IPS-20b (cell line): Measurements from ENCODE around the gene THAP5.

Experiments used
- H3K27ac ChIP-seq: one replicate; pipeline ENCODE4 v1.5.1; 2013; ENCODE audit warnings: low read length
- H3K27me3 ChIP-seq: 2 replicates; pipeline ENCODE4 v1.6.1; 2013; ENCODE audit warnings: mild to moderate bottlenecking, low read length, inconsistent platforms; ENCODE audit not compliant: insufficient read depth
- H3K36me3 ChIP-seq: 2 replicates; pipeline ENCODE4 v1.6.1; 2013; ENCODE audit warnings: low read depth, mild to moderate bottlenecking, inconsistent platforms, low read length, moderate library complexity; ENCODE audit not compliant: insufficient read depth
- H3K4me1 ChIP-seq: 2 replicates; pipeline ENCODE4 v1.6.1; 2013; ENCODE audit warnings: mild to moderate bottlenecking, control low read depth, inconsistent platforms, low read length, moderate library complexity; ENCODE audit not compliant: insufficient read depth
- H3K4me3 ChIP-seq: 2 replicates; pipeline ENCODE4 v1.5.1; 2013; ENCODE audit warnings: mild to moderate bottlenecking, low read length, inconsistent platforms
- H3K9ac ChIP-seq: 2 replicates; pipeline ENCODE4 v1.6.1; 2013; ENCODE audit warnings: low read depth, mild to moderate bottlenecking, inconsistent platforms, low read length, moderate library complexity
- H3K9me3 ChIP-seq: 2 replicates; pipeline ENCODE4 v1.6.1; 2013; ENCODE audit warnings: mild to moderate bottlenecking, low read depth, low read length, inconsistent platforms; ENCODE audit not compliant: insufficient read depth

THAP5 gene, protein sequence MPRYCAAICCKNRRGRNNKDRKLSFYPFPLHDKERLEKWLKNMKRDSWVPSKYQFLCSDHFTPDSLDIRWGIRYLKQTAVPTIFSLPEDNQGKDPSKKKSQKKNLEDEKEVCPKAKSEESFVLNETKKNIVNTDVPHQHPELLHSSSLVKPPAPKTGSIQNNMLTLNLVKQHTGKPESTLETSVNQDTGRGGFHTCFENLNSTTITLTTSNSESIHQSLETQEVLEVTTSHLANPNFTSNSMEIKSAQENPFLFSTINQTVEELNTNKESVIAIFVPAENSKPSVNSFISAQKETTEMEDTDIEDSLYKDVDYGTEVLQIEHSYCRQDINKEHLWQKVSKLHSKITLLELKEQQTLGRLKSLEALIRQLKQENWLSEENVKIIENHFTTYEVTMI

GRCh38 chr7:108569381-108570145 is at the start of gene THAP5, which contains the start of gene DNAJB9:
THAP5 (minus strand) TSS chr7:108569706; CDS start chr7:108569569, 137 bp downstream.
DNAJB9 (plus strand) TSS chr7:108569874; CDS start chr7:108571727, 1,853 bp downstream.
- H3K4me1 ChIP-seq = peaks cover 15% of the 10 kb centered on the region
- peaks cover 37% of the 10 kb centered on the region for H3K36me3 ChIP-seq
- peak within 1 kb of the TSS; percentile 94 for H3K4me3 ChIP-seq
- peak within 1 kb of the TSS; percentile 78 for H3K27ac ChIP-seq
- H3K9ac ChIP-seq = peak within 1 kb of the TSS; percentile 97
- H3K9me3 ChIP-seq = no peaks in the 10 kb centered on the region
- no peaks in the 10 kb centered on the region for H3K27me3 ChIP-seq

DNA sequence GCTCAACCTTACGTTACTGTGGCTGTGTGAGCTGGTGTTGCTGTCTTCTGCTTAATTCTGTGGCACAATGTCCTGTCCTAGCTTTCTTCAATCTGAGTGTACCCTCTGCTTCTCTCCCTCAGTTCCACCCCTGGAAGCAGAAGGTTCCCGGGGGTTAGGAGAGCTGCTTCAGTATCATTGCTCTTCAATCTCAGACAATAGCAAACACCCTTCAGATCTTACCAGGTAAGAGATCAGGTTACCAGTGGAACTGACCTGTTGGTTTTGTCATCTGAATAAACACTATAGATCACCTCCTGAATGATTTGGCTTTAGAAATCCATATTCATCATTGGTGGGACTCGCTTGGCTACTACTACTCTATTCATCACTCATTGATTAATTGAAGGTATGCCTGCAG is 48.5 kb upstream of the THAP5 start:
- H3K4me1 ChIP-seq = peaks cover 15% of the 10 kb centered on the region; the same call in 1 of the 2 replicates
- H3K36me3 ChIP-seq = no peaks in the 10 kb centered on the region
- H3K27me3 ChIP-seq = no peaks in the 10 kb centered on the region
- no peak overlapping the region for H3K9ac ChIP-seq
- no peaks in the 10 kb centered on the region for H3K9me3 ChIP-seq
- no peak overlapping the region for H3K4me3 ChIP-seq
- H3K27ac ChIP-seq = no peak overlapping the region

DNA sequence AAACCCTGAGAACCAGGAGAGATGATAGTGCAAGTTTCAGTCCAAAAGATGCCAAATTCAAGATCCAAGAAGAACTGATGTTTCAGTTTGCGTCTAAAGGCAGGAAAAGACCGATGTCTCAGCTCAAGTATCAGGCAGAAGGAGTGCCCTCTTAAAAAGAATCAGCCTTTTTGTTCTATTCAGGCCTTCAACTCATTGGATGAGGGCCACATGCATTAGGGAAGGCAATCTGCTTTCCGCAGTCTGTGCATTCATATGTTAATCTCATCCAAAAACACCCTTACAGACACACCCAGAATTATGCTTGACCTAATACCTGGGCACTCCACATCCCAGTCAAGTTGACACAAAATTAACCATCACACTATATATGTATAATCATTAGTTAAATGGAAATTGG is 45.4 kb upstream of the THAP5 start:
- H3K9me3 ChIP-seq = no peaks in the 10 kb centered on the region
- no peak overlapping the region for H3K4me3 ChIP-seq
- H3K36me3 ChIP-seq = no peaks in the 10 kb centered on the region
- H3K27me3 ChIP-seq = no peaks in the 10 kb centered on the region
- peaks cover 15% of the 10 kb centered on the region; the same call in 1 of the 2 replicates for H3K4me1 ChIP-seq
- H3K27ac ChIP-seq = no peak overlapping the region
- no peak overlapping the region for H3K9ac ChIP-seq

DNA sequence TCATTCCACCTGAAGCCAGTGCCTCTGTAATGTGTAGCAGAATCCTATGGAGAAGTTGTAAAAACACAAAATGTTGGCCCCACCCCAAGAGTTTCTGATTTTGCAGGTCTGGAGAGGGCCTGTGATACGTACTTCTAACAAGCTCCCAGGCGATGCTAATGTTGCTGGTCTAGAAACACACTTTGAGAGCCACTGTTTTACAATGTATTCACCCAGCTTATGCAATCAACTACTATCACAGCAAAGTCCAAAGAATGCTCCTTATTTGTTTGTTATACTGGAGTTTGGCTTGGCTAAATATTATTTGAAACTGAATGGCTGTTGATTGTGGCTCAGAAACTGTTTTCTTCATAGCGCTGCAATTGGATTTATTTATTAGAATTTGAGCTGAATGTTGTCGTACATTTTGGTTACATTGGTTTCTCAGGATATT is 44.5 kb upstream of the THAP5 start:
- Histone ChIP-seq H3K27me3 (no peaks in the 10 kb centered on the region), H3K27ac (no peak overlapping the region), H3K9me3 (no peaks in the 10 kb centered on the region), H3K4me1 (peaks cover 14% of the 10 kb centered on the region; the same call in 1 of the 2 replicates), H3K36me3 (no peaks in the 10 kb centered on the region), H3K4me3 (no peak overlapping the region), H3K9ac (no peak overlapping the region)

GRCh38 chr7:108613147-108613948 is 43.8 kb upstream of the THAP5 start:
- H3K27me3 ChIP-seq = no peaks in the 10 kb centered on the region
- H3K9ac ChIP-seq = no peak overlapping the region
- no peak overlapping the region for H3K27ac ChIP-seq
- H3K36me3 ChIP-seq = no peaks in the 10 kb centered on the region
- H3K9me3 ChIP-seq = no peaks in the 10 kb centered on the region
- H3K4me3 ChIP-seq = no peak overlapping the region
- peaks cover 8% of the 10 kb centered on the region; the same call in 1 of the 2 replicates for H3K4me1 ChIP-seq

DNA sequence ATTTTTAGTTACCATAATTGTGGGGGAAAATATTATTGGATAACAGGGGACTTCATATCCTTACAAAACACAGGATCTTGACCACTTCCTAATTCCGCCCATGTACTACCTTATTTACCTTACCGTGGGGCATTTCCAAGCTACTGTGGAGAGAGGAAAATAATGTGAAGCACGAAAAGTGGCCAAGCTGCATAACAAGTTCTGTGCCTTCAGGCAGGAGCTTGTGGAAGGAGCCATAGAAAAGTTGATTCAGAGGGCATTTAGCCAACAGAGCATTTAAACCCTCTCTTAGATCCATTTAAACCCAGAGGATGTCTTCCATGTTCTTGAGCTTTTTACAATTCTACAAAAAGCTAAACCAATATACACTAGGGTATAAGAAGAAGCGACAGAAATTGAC is 41.8 kb upstream of the THAP5 start:
- Histone ChIP-seq H3K9ac (no peak overlapping the region), H3K27ac (no peak overlapping the region), H3K4me1 (peaks cover 8% of the 10 kb centered on the region; the same call in 1 of the 2 replicates), H3K27me3 (no peaks in the 10 kb centered on the region), H3K4me3 (no peak overlapping the region), H3K9me3 (no peaks in the 10 kb centered on the region), H3K36me3 (no peaks in the 10 kb centered on the region)

DNA sequence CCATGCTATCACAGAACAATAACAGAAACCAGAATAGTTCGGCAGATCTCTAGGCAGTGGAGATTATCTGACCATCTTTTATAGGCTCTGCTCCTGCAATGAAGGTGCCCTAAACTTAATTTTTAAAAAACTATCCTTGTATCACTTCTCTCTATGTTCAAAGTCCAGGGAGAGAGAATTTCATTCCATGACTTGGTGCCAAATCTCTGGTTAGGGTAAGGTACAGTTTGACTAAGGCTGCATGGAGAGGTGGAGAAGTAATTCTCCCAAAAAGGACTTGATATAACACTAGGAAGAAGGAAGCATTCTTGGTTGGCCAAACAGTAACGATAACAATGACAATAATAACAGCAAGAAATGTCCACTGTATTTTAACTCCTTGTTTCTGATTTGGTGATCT is 40.1 kb upstream of the THAP5 start:
- no peak overlapping the region for H3K9ac ChIP-seq
- H3K36me3 ChIP-seq = no peaks in the 10 kb centered on the region
- no peak overlapping the region for H3K27ac ChIP-seq
- H3K4me3 ChIP-seq = no peak overlapping the region
- H3K4me1 ChIP-seq = peaks cover 8% of the 10 kb centered on the region; the same call in 1 of the 2 replicates
- no peaks in the 10 kb centered on the region for H3K9me3 ChIP-seq
- H3K27me3 ChIP-seq = no peaks in the 10 kb centered on the region

DNA sequence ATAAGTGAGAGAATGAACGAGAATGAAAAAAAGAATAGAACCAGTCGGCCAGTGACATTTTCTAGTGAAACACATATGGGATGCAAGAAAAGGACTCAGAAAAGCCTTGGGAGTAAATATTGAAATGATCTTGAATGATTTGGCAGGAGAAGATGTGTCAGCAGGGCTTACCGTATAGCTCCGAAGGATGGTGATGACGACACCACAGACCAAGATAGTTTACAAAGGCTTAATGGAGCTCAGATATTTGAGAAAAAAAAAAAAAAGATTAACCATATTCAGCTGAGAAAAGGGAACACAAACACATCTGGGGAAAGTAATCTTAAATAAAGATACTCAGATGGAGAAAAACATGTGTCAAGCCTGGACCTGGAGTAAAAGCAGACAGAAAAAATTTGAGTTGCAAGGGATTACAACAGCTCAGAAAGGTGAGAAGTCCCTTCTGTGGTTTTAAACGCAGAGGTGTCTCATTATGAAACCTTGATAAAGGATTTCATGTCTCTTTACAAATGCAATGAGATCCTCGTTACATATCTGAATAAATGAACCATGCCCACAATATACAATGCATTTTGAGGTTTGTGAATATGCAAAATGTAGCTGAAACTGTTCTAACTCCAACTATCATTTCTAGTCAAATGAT is 36.2 kb upstream of the THAP5 start:
- H3K4me3 ChIP-seq = no peak overlapping the region
- no peaks in the 10 kb centered on the region for H3K9me3 ChIP-seq
- no peak overlapping the region for H3K9ac ChIP-seq
- H3K36me3 ChIP-seq = no peaks in the 10 kb centered on the region
- no peaks in the 10 kb centered on the region for H3K27me3 ChIP-seq
- no peak overlapping the region for H3K27ac ChIP-seq
- peaks cover 6% of the 10 kb centered on the region; the same call in 1 of the 2 replicates for H3K4me1 ChIP-seq

DNA sequence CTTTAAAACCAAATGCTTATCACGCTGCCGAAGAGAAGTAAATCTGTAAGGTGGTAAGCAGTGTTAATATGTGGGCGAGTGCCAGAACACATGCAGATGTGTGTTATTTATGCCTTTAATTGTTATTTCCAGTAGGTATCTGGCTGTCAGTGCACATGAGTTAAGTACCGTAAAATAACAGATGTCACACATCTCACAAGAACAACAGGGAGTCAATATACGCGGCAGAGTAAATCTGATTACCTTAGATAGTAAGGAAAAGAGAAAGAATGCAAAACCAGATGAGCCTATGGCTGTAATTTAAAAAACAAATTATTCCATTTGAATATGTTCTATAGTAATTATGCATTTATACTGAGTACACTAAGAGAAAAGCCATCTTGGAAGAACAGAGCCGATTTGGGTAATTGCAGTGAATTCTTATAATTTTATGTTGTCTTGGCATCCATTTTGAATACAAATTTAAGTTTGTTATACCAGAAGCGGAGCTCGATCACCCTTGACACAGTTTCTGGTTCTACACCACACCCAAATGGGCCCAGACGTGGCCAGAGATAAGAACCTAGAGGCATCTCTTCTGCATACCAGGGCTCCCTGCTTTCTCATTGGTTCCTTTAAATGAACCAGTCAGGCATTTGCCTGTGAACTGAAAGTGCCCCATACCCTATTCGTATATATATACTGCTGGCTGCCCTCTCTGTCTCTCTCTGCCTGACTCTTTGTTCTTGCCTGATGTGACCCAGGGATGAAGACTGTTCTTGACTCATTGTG is 35.0 kb upstream of the THAP5 start:
- Histone ChIP-seq H3K4me3 (no peak overlapping the region), H3K27ac (no peak overlapping the region), H3K9ac (no peak overlapping the region), H3K4me1 (peaks cover 6% of the 10 kb centered on the region; the same call in 1 of the 2 replicates), H3K36me3 (no peaks in the 10 kb centered on the region), H3K9me3 (no peaks in the 10 kb centered on the region), H3K27me3 (no peaks in the 10 kb centered on the region)

GRCh38 chr7:108603656-108604306 is 34.3 kb upstream of the THAP5 start:
- no peaks in the 10 kb centered on the region for H3K9me3 ChIP-seq
- no peaks in the 10 kb centered on the region for H3K36me3 ChIP-seq
- peaks cover 6% of the 10 kb centered on the region; the same call in 1 of the 2 replicates for H3K4me1 ChIP-seq
- H3K4me3 ChIP-seq = no peak overlapping the region
- no peak overlapping the region for H3K27ac ChIP-seq
- no peaks in the 10 kb centered on the region for H3K27me3 ChIP-seq
- no peak overlapping the region for H3K9ac ChIP-seq
